Measurements from ENCODE around the gene PSPN.
"Not testable (repeated sequence)": the region's sequence is repeated elsewhere in the genome, so short reads cannot be mapped to it uniquely, and the experiment has no call there.

GRCh38 chr19:6400062-6400944, 24.6 kb upstream of the PSPN start:
- not testable (repeated sequence) for TF ChIP-seq CTCF (IDR thresholded peaks at IDR 0.05; ENCODE audit: borderline replicate concordance, extremely low read depth, low read length, poor library complexity, severe bottlenecking); EZH2 (IDR thresholded peaks at IDR 0.05; ENCODE audit: borderline replicate concordance, low read depth, low read length, severe bottlenecking)

All from DND-41 (cell line).